Right lobe of liver (tissue), 4 donors: ENCODE measurements around the gene LMBR1.

Experiments used
- POLR2A ChIP-seq: fragments of 450-650 bp; IDR thresholded peaks from one replicate; pipeline ENCODE4 v1.6.1; 2017; ENCODE audit warnings: antibody characterized with exemption, mild to moderate bottlenecking
- TF ChIP-seq, protein P1 (sequence below), 4 donors: fragments of 200-600 bp in 3 of 4; fragments of 450-650 bp in 1 of 4; IDR thresholded peaks; one replicate each; pipeline versions ENCODE4 v1.5.1 to v1.8.0; 2016 to 2022; ENCODE audit warnings: antibody characterized with exemption in 4 of 4, mild to moderate bottlenecking in 2 of 4
- donor health status: DM: no; HTN: no; CAD: no.
- donor health status: DM: no; HTN: no; CAD: no.
- donor health status: DM: no; HTN: yes; CAD: no.

DNA sequence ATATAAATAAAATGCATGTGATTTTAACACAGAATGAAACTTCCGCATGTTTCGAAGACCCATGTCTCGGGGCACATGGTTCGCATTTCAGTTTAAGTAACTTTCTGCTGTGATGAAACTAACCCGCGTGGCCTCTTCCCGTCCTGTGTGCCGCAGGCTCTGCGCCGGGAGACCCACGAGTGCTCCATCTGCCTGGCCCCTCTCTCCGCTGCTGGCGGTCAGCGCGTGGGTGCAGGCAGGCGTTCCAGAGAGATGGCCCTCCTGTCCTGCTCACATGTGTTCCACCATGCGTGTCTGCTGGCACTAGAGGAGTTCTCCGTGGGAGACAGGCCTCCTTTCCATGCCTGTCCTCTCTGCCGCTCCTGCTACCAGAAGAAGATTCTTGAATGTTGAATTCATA is 216.7 kb downstream of the LMBR1 start:
- no peak for TF ChIP-seq POLR2A
- TF ChIP-seq, protein P1, sequence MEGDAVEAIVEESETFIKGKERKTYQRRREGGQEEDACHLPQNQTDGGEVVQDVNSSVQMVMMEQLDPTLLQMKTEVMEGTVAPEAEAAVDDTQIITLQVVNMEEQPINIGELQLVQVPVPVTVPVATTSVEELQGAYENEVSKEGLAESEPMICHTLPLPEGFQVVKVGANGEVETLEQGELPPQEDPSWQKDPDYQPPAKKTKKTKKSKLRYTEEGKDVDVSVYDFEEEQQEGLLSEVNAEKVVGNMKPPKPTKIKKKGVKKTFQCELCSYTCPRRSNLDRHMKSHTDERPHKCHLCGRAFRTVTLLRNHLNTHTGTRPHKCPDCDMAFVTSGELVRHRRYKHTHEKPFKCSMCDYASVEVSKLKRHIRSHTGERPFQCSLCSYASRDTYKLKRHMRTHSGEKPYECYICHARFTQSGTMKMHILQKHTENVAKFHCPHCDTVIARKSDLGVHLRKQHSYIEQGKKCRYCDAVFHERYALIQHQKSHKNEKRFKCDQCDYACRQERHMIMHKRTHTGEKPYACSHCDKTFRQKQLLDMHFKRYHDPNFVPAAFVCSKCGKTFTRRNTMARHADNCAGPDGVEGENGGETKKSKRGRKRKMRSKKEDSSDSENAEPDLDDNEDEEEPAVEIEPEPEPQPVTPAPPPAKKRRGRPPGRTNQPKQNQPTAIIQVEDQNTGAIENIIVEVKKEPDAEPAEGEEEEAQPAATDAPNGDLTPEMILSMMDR (IDR thresholded peaks at IDR 0.05), result no peak
